Measurements from ENCODE around the gene ADPRHL1. TPM values are rescaled to one million over a fixed set of nuclear protein-coding genes. Genes with fewer than 3 reads are reported as not detected.
"Not testable (repeated sequence)": the region's sequence is repeated elsewhere in the genome, so short reads cannot be mapped to it uniquely, and the experiment has no call there.

Gene ADPRHL1
- total RNA-seq, 1 experiment from 2014 or later = 2.7 TPM

DNA sequence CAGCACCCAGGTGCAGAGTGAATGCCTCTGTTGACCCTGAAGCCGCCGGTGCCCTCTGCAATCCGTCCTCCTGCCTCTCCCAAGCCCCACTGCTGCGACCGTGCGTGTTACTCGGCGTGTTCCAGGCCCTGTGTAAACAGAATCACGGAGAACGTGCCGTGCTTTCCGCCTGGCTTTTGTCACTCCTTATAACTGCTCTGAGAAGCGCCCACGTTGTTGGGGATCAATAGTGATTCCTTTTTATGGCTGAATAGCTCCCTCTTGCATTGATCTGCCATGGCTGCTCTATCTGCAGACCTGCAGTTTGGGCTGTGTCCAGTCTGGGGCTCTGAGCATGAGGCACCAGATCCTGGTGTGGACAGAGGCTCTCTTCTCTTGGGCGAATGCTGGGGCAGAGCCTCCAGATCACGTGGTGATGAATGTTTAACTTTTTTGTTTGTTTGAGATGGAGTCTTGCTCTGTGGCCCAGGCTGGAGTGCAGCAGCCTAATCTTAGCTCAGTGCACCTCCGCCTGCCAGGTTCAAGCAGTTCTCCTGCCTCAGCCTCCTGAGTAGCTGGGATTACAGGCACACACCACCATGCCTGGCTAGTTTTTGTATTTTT lies 15.8 kb downstream of the ADPRHL1 start:
- no peaks in the 10 kb centered on the region for H3K9me3 ChIP-seq (ENCODE audit: control insufficient read depth, low read depth, low read length)
- Mint-ChIP-seq H3K9me3 (no peaks in the 10 kb centered on the region), H3K36me3 (ENCODE audit: insufficient read depth in 1 of 3, low read depth in 3 of 3) (peaks cover 5 to 10% (median 7%) of the 10 kb centered on the region in 3 experiments; a peak in 6 of 7 replicates), H3K27ac (peak overlapping the region in 2 of 3 experiments; percentile 68 to 73; a peak in 3 of 7 replicates), H3K4me1 (no peaks in the 10 kb centered on the region), H3K4me3 (no peak overlapping the region), H3K27me3 (ENCODE audit: low read depth) (no peaks in the 10 kb centered on the region)
- no CpG with 5 or more reads among the region's 17 CpGs for WGBS (ENCODE audit: extremely low coverage, insufficient read length, low lambda C conversion rate)
- no peaks in the 10 kb centered on the region for H3K27me3 ChIP-seq (ENCODE audit: insufficient read depth, low read length)
- no peak overlapping the region for H3K4me2 ChIP-seq (ENCODE audit: insufficient read depth, insufficient read length, low read length)
- H2BK15ac ChIP-seq (ENCODE audit: low read depth, low read length) = no peak overlapping the region
- no peak overlapping the region for H3K9ac ChIP-seq (ENCODE audit: extremely low read depth, insufficient read length, low read length)
- DNase-seq = no peak
- no peak overlapping the region for H3K23ac ChIP-seq (ENCODE audit: insufficient read length, low read depth, low read length)
- no peak overlapping the region for H3K4ac ChIP-seq (ENCODE audit: low read depth, low read length)
- no peak overlapping the region for H2BK120ac ChIP-seq (ENCODE audit: low read depth, low read length, poor library complexity, severe bottlenecking)
- H2AK5ac ChIP-seq (ENCODE audit: insufficient read length, low read length) = no peak overlapping the region
- no peaks in the 10 kb centered on the region for H4K20me1 ChIP-seq (ENCODE audit: control insufficient read depth, insufficient read depth, insufficient read length)
- H3K79me2 ChIP-seq (ENCODE audit: insufficient read depth, low read length) = no peaks in the 10 kb centered on the region
- no peaks in the 10 kb centered on the region for H3K4me1 ChIP-seq (ENCODE audit: insufficient read depth, low read length)
- H4K8ac ChIP-seq (replicated peaks; ENCODE audit: insufficient read length, low read depth, low read length) = no peak overlapping the region
- TF ChIP-seq, protein P1, sequence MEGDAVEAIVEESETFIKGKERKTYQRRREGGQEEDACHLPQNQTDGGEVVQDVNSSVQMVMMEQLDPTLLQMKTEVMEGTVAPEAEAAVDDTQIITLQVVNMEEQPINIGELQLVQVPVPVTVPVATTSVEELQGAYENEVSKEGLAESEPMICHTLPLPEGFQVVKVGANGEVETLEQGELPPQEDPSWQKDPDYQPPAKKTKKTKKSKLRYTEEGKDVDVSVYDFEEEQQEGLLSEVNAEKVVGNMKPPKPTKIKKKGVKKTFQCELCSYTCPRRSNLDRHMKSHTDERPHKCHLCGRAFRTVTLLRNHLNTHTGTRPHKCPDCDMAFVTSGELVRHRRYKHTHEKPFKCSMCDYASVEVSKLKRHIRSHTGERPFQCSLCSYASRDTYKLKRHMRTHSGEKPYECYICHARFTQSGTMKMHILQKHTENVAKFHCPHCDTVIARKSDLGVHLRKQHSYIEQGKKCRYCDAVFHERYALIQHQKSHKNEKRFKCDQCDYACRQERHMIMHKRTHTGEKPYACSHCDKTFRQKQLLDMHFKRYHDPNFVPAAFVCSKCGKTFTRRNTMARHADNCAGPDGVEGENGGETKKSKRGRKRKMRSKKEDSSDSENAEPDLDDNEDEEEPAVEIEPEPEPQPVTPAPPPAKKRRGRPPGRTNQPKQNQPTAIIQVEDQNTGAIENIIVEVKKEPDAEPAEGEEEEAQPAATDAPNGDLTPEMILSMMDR (conservative IDR thresholded peaks at IDR 0.05) = no peak
- no peak overlapping the region for H2BK20ac ChIP-seq (ENCODE audit: low read depth, low read length, poor library complexity, severe bottlenecking)
- no peak overlapping the region for H3K18ac ChIP-seq (ENCODE audit: insufficient read length, low read depth, low read length)
- H3K23me2 ChIP-seq (ENCODE audit: insufficient read length, low read depth, low read length, poor library complexity, severe bottlenecking) = no peaks in the 10 kb centered on the region
- H2BK12ac ChIP-seq (ENCODE audit: insufficient read length, low read depth, low read length) = no peak overlapping the region
- no peak overlapping the region for H4K91ac ChIP-seq (ENCODE audit: insufficient read length, low read depth, low read length)
- no peak overlapping the region for H2AFZ ChIP-seq (ENCODE audit: low read length)
- H3K79me1 ChIP-seq (ENCODE audit: insufficient read depth, low read depth, low read length, poor library complexity, severe bottlenecking) = no peaks in the 10 kb centered on the region
- H2BK5ac ChIP-seq (ENCODE audit: insufficient read length, low read length) = no peak overlapping the region
- no peak overlapping the region for H3K56ac ChIP-seq (ENCODE audit: insufficient read length, low read depth, low read length)
- no peak overlapping the region for H3T11ph ChIP-seq (ENCODE audit: low read length)
- H3K14ac ChIP-seq (ENCODE audit: insufficient read depth, low read length) = no peak overlapping the region
- no peak overlapping the region for H3K27ac ChIP-seq (ENCODE audit: insufficient read length, low read depth, low read length)
- H4K5ac ChIP-seq (ENCODE audit: insufficient read length, low read depth, low read length) = no peak overlapping the region

DNA sequence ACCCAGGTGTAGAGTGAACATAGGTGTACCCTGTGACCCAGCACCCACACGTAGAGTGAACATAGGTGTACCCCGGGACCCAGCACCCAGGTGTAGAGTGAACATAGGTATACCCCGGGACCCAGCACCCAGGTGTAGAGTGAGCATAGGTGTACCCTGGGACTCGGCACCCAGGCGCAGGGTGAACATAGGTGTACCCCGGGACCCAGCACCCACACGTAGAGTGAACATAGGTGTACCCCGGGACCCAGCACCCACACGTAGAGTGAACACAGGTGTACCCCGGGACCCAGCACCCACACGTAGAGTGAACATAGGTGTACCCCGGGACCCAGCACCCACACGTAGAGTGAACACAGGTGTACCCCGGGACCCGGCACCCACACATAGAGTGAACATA lies 16.4 kb downstream of the ADPRHL1 start:
- not testable (repeated sequence) for H3K27ac ChIP-seq (ENCODE audit: insufficient read length, low read depth, low read length); H3K4me1 Mint-ChIP-seq; H3K4me3 Mint-ChIP-seq; H3K4me2 ChIP-seq (ENCODE audit: insufficient read depth, insufficient read length, low read length); DNase-seq; H3K56ac ChIP-seq (ENCODE audit: insufficient read length, low read depth, low read length); H3K9me3 ChIP-seq (ENCODE audit: control insufficient read depth, low read depth, low read length); H2BK20ac ChIP-seq (ENCODE audit: low read depth, low read length, poor library complexity, severe bottlenecking); H4K91ac ChIP-seq (ENCODE audit: insufficient read length, low read depth, low read length); H3T11ph ChIP-seq (ENCODE audit: low read length); H3K36me3 Mint-ChIP-seq (ENCODE audit: insufficient read depth in 1 of 3, low read depth in 3 of 3); H3K27me3 Mint-ChIP-seq (ENCODE audit: low read depth); H2AK5ac ChIP-seq (ENCODE audit: insufficient read length, low read length); H3K79me2 ChIP-seq (ENCODE audit: insufficient read depth, low read length); H3K23ac ChIP-seq (ENCODE audit: insufficient read length, low read depth, low read length); H3K18ac ChIP-seq (ENCODE audit: insufficient read length, low read depth, low read length); H2BK5ac ChIP-seq (ENCODE audit: insufficient read length, low read length); H4K20me1 ChIP-seq (ENCODE audit: control insufficient read depth, insufficient read depth, insufficient read length); H3K27ac Mint-ChIP-seq; H2AFZ ChIP-seq (ENCODE audit: low read length); H3K14ac ChIP-seq (ENCODE audit: insufficient read depth, low read length); H4K5ac ChIP-seq (ENCODE audit: insufficient read length, low read depth, low read length); H4K8ac ChIP-seq (replicated peaks; ENCODE audit: insufficient read length, low read depth, low read length); H2BK15ac ChIP-seq (ENCODE audit: low read depth, low read length); H3K9me3 Mint-ChIP-seq; H3K27me3 ChIP-seq (ENCODE audit: insufficient read depth, low read length); H2BK120ac ChIP-seq (ENCODE audit: low read depth, low read length, poor library complexity, severe bottlenecking); H3K9ac ChIP-seq (ENCODE audit: extremely low read depth, insufficient read length, low read length); H3K79me1 ChIP-seq (ENCODE audit: insufficient read depth, low read depth, low read length, poor library complexity, severe bottlenecking); H3K4ac ChIP-seq (ENCODE audit: low read depth, low read length); H3K23me2 ChIP-seq (ENCODE audit: insufficient read length, low read depth, low read length, poor library complexity, severe bottlenecking); H3K4me1 ChIP-seq (ENCODE audit: insufficient read depth, low read length); H2BK12ac ChIP-seq (ENCODE audit: insufficient read length, low read depth, low read length)
- WGBS (ENCODE audit: extremely low coverage, insufficient read length, low lambda C conversion rate) = no CpG with 5 or more reads among the region's 15 CpGs
